Right ventricle myocardium inferior (tissue), 1 donor: ENCODE results near the gene BBS9. TPM values are rescaled to one million over a fixed set of nuclear protein-coding genes. Genes with fewer than 3 reads are reported as not detected.
"Not testable (repeated sequence)": the region's sequence is repeated elsewhere in the genome, so short reads cannot be mapped to it uniquely, and the experiment has no call there.

Experiments
- ATAC-seq: fragments of 200-7000 bp; cut with Tn5 transposase; one replicate; pipeline ENCODE4 v1.9.1; 2020; ENCODE audit warnings: mild to moderate bottlenecking, moderate library complexity
- DNase-seq: peaks from one replicate; pipeline ENCODE4 v3.0.0; 2021; ENCODE audit errors: missing footprints
- intact Hi-C: fragments of 100-400 bp; cut with DNase I; formaldehyde crosslinking; loops from one replicate; pipeline ENCODE4 v1.11.0; 2022
- total RNA-seq: library from RNA; stranded (reverse); fragmentation: NEBNext Ultra II Directional; extraction: Animal tissue kit (Norgen Biotek cat#: 25700); gene quantifications from one replicate; pipeline ENCODE4 v1.2.1, GENCODE V29; 2021
- donor health status: DM: no; HTN: yes; CAD: no; lungs with severe emphysema.

BBS9 gene
- total RNA-seq, 1 donor from 2014 or later = 10.2 TPM

DNA sequence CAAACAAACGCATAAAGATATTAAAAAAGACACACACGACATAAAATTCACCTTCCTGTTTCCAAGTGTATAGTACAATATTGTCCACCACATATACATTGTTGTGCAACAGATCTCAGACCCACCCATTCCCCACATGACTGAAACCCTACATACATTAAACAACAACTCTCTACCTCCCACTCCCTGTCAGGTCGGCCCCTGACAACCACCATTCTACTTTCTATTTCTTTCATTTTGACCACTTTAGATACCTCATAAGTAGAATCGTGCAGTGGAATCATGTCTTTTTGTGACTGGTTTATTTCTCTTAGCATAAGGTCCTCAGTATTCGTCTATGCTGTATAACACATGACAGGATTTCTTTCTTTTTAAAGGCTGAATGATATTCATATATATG lies 320.5 kb downstream of the BBS9 start:
- ATAC-seq (no peak), DNase-seq (no peak)
- intact Hi-C loops = no loop called here

DNA sequence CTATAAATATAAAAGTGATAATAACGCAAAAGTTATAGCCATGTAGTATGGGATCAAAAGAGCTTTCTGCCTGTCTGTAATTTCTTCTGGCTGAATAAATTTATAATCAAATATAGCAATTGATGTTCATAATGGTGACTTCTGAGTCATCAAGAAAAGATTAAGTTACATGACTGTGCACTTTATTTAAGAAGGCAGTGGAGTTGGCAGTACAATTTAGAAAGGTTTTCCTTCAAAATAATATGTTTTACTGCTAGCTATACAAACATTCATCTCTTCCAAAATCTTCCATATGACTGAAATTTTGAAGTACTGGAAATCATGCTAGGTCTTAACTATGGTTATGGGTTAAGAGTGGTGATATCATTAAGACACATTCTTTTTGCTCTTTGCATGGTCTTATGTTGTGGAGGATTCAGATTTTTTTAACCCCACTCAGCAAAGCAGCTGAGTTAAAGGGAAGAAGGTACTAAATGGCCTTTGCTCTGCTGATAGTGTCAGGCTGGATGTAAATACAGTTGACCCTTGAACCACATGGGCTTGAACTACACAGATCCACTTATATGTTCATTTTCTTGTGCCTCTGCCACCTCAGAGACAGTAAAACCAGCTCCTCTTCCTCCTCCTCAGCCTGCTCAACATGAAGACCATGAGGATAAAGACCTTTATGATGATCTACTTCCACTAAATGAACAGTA lies 323.6 kb downstream of the BBS9 start:
- no peak for DNase-seq
- no peak for ATAC-seq
- intact Hi-C loops = no loop called here

DNA sequence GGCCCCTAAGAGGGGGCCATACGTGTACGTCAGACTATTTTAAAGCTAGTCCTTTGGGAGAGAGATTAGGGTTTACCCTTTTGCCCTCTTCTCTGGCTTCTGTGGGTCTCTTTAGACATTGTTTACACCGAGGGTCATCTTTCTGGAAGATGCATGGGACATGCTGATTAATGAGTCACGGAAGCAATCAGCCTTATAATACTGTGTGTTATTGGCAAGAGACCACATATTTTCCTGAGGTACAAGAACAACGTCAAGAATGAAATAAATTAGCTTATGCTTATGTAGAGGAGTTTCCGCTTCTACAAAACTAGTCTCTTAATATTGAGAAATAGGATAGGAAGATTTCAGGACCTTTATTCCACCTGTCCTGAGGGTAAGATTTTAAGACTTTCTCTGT lies 327.7 kb downstream of the BBS9 start:
- intact Hi-C loops = no loop called here
- ATAC-seq = no peak

DNA sequence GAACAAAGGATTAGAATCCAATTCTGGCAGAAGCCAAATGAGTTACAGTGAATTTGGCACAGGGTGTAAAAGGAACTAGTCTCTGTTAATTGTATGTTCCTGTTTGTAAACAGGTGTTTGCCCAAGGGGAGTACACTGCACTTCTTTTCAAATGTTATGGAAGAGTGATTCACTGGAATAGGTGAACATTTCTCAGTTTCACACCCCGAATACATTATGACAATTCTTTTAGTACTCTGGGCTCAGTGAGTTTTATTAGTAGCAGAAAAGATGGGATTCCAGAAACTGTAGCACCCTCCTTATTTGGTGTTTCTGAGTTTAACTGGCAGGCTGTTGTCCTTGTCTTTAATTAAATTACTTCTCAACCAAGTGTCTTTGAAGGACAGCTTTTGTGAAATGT lies 329.2 kb downstream of the BBS9 start:
- intact Hi-C loops = loop anchor here (2.0 kb wide), 1 partner anchor 434 kb away; no protein-coding TSS in a partner anchor
- DNase-seq (no peak), ATAC-seq (no peak)

More for the DNA sequence above, 327.7 kb downstream of the BBS9 start:
- no peak for DNase-seq

DNA sequence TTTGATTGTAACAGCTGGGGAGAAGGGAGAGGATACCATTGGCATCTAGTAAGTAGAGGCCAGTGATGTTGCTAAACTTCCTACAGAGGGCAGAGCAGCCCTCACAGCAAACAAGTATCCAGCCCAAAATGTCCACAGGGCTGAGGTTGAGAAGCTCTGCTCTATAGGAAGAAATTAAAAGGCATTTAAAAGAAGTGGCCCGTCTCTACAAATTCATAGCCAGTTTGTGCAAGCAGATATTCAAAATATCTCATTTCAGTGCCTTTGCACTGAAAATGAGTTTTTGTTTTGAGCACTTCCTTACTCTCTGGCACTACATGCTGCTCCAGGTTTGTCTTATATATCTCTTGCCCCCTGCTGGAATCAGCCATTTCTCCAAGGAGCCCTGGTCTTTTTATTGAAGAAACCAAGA lies 330.0 kb downstream of the BBS9 start:
- intact Hi-C loops = loop anchor here (2.0 kb wide), 1 partner anchor 433 kb away; no protein-coding TSS in a partner anchor
- no peak for DNase-seq
- peak; percentile 72 for ATAC-seq

DNA sequence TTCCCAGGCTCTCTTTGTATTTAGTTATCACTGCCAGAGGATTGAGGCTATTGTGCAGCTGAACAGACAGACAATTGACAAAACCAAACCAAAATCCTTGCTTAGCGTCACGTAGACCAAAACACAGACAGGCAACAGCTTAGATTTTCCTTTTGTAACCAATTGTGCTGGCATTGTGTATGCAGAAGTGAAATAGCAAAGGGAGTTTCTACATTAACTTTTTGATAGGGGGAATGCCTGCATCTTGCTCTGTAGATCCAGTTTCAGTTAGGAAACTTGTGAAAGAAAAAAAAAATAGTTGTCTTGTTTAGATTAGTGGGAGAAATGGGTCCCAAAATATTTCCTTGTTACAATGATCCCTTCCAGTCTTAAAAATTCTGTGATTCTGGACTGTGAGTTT lies 333.8 kb downstream of the BBS9 start:
- DNase-seq (no peak), ATAC-seq (no peak)
- intact Hi-C loops = no loop called here

DNA sequence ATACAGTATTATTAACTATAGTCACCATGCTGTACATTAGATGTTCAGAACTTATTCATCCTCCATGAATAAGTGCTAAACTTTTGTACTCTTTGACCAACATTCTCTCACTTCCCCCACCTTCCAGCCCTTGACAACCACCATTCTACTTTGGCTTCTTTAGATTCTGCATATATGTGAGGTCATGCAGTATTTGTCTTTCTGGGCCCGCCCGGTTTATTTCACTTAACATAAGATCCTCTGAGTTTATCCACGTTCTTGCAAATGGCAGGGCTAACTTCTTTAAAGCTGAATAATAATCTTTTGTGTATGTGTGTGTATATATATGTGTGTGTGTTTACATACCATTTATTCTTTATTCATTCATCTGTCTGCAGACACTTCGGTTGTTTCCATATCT lies 336.8 kb downstream of the BBS9 start:
- no peak for ATAC-seq
- intact Hi-C loops = no loop called here

DNA sequence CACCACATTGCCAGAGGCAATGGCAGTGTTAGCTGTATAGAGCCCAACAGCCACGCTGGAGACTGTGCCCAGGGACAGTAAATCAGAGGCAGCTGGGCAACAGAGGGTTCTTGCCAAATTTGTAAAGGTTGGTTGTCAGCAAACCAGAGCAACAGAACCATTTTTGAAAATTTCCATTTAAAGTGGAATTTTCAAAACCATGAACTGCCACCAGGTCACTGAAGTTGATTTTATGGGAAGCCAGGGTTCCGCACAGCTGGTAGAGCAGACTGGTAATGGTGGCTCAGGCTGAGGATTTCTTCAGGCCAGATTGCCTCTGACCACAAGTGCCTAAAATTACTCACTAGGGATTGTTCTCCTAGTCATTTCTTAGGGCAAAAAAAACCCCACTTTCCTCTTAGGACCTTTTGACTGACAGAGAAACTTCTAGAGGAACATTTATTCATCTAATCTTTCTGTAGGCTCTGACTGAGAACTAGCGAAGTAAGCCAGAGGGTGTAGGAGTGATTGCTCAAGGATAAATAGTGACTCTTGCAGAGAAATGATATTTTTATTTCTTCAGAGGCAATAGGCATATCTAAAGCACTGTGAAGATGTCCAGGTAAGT lies 342.4 kb downstream of the BBS9 start:
- no peak for ATAC-seq
- no peak for DNase-seq
- intact Hi-C loops = no loop called here

More for the DNA sequence above, 336.8 kb downstream of the BBS9 start:
- no peak for DNase-seq

DNA sequence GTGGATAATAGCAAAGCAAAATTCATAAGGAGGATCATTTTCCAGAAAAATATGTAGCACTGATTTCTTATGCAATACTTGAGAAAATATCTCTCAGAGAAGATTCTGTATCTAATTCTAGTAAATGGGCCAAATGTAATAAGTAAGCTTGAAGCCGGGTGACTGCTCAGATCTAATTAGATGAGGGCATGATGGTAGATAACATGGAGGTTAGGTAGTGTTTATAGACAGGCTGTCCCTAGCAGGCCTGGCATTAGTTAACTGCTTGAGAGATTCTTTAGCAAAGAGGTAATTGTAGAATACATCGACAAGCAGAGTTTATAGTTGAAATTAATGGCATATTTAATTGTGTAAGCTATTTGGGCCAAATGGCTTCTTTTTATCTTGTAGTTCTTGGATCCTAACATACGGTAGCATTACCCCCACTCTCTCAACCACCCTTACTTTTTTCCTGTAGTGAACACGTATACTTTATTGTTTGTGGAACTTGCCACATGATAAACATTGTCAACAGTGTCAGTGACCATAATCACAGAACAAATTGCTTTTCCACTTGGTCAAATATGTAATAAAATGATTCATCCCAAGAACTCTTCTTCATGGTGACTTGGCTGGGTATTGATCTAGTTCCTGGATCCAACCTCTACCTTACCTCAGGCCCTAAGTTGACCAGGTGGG lies 343.1 kb downstream of the BBS9 start:
- DNase-seq = no peak
- intact Hi-C loops = no loop called here

DNA sequence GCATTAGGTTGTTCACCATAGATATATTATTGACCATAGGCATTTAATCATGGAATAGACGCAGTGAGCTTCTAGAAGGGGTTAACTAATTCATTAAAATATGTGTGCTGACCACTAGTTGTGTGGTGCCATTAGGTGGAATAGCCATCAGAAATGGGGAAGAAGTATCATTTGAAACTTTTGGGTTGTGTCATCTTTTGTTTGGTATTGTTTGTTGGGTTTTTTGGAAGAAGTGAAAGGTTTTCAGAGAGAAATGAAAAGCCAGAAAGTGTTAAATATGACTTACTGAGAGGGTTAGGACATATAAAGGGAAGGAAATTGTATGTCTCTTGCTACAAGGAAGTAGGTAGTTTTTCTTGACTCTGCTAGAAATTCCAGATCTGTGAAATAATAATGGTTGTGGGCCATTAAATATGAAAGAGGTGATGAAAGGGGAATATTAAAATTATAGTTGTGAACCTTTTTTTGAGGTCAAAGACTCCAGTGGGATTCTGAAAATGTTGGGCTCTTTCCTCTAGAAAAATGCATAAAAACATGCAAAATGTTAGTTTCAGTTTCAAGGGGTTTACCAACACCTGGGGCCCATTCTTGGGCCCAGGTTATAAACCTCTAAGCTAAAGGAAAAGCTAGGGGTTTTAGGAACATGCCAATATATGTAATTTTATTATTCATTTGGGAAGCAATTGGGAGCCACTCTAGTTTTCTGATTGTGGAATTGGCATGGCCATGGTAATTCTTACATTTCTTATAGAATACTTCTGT lies 348.5 kb downstream of the BBS9 start:
- no peak for ATAC-seq
- intact Hi-C loops = no loop called here
- no peak for DNase-seq

More for the DNA sequence above, 343.1 kb downstream of the BBS9 start:
- no peak for ATAC-seq

DNA sequence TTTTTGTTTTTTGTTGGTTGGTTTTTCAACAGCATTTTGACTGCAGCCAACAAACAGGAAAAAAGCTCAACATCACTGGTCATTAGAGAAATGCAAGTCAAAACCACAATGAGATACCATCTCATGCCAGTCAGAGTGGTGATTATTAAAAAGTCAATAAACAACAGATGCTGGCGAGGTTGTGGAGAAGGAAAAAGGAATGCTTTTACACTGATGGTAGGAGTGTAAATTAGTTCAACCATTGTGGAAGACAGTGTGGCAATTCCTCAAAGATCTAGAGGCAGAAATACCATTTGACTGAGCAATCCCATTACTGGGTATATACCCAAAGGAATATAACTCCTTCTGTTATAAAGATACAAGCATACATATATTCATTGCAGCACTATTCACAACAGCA lies 355.1 kb downstream of the BBS9 start:
- ATAC-seq, intact Hi-C loops, DNase-seq: not testable (repeated sequence)

DNA sequence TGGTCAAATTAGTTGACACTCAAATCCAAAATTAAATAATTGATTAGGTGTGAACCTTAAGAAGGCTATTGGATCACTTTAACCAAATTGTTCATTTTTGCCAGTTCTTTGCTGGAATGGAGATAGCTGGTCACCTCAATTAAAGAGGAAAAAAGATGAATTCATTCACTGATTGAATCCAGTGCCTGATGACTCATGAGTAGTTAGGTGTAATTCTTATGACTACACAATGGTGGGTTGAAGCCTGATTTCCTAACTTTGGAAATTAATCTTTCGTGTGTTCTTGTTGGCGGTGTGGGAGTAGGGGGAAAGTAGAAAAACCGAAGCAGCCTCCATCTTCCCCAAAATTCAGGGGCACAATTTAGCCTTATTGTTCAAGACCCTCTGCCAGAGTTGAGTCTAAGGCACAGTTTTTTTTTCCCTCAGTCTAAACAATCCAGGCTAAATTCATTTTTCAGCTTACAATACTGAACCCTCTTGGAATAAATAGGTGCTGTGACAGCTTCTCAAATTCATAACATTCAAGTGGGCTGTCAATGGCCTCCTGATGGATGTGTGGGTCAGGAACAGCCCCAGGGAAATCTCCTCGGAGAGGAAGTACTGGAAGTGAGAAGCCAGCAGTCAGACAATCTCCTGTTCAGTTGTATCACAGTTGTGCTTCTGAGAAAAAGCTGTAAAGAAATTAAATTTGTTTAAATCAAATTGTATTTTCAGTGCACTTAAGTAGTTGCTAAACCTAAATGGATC lies 356.6 kb downstream of the BBS9 start:
- ATAC-seq (no peak), DNase-seq (no peak)
- intact Hi-C loops = no loop called here

DNA sequence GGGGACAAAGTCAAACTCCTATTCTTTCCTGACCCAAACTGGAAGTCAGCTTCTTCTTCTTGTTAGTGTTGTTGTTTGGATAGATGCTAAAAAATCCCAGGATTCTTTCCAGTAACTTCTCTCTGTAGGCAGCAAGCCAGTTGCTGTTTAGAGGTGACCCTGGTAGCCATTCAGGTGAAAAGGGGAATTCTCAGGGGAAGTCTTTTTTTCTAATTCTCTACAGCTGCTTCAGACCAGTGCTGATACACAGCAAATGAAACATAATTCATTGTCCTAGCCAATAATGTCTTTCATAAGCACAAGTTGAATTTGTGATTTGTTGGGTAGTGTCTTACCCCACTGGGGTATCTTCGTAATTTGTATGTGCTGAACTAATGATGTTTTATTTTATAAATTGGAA lies 357.3 kb downstream of the BBS9 start:
- DNase-seq (no peak), ATAC-seq (no peak)
- intact Hi-C loops = no loop called here

DNA sequence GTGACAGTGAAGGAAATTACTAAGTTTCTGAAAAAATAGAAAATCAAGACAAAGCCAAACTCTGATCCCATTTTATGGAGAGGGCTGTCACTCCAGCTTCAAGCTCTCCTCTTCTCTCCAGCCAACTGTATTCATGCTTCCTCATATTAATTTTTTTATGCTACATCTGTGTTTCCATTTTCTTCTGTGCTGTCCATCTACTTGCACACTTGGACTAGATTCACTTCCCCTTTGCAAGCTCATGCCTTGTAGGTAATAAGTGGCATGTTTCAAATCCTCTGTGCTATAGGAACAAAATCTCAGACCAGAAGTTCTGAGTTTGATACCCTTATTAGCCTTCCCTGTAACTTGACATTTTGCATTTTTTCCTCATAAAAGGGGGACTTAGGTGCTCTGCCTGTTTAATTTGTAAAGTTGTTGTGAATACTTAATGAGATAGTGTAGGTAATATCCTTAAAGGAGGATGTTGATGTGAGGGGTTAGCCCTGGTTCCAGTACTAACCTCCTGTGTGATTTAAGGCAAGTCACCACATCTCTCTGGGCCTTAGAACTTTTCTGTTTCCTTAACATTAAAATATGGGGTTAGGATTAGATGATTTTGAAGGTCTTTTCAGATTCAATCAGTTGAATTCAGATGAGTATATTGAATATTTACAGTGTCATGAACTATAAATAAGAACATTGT lies 358.8 kb downstream of the BBS9 start:
- no peak for DNase-seq
- intact Hi-C loops = no loop called here
- ATAC-seq = no peak

DNA sequence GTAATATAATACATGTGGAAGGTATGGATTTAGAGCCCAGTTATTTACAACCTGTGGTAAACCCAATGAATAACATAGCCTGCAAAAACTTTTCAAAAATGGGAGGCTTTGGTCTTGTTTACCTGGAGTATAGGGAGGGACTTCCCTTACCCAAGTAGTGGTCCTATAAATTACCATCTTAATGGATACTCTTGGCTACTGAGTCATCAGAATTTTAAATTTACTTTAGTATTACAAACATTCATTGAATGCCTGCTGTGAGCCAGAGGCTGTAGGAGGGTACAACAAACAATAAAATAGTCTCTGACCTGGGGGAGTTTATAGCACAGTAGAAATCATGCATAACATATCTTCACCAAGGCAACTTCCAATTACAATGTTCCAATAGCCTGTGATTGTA lies 365.1 kb downstream of the BBS9 start:
- ATAC-seq = no peak
- DNase-seq = no peak
- intact Hi-C loops = no loop called here

DNA sequence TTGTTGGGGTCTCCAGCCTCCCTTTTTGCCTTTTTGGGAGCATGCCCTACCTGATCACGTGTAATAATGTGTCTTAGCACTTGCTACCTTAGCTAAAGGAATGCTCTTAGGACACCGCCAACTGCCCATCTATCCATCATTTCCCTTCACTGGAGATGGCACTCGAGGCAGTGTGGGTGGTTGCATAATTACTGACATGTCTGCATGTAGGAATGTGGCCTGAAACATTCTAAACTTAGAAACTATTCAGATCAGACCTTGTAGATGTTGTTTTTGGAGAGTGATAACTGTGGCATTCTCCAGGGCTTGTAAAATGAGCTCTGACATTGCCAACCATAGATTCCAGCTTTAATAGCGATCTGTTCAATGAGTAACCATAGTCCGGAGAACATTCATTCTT lies 365.8 kb downstream of the BBS9 start:
- ATAC-seq (peak; percentile 39), DNase-seq (no peak)
- intact Hi-C loops = no loop called here

DNA sequence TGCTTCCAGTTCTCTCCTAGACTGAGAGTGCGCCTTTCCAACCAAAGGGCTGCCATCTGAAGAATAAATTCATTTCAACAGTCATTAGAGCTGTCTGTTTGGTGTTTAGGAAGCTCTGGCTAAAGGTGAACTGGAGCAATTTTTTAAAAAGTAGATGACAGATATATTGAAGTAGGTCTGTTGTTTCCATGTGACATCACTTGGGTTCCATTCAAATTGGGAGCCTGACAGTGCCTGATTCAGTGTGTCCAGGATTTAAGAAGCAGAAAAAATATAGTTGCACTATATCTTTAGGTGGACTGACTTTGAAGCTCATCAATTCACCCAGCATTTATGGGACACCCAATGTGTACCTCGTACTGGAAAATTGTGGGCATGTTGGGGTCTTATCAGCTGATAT lies 367.7 kb downstream of the BBS9 start:
- ATAC-seq (no peak), DNase-seq (no peak)

More for the DNA sequence above, 367.7 kb downstream of the BBS9 start:
- intact Hi-C loops = no loop called here
